OCI-LY1 (cell line): ENCODE data around the gene MMP25.

Experiments
- H2AFZ ChIP-seq: fragments of 200-600 bp; sonication (generic), shearing (Covaris generic); 2 replicates; pipeline ENCODE4 v1.6.0; 2014; ENCODE audit warnings: antibody characterized with exemption, mild to moderate bottlenecking, low read length
- H3F3A ChIP-seq: fragments of 200-600 bp; sonication (generic), shearing (Covaris generic); 2 replicates; pipeline ENCODE4 v1.6.0; 2014; ENCODE audit warnings: mild to moderate bottlenecking, antibody characterized with exemption, low read length, moderate library complexity; ENCODE audit not compliant: insufficient read depth
- H3K27ac ChIP-seq: fragments of 200-600 bp; sonication (generic); 2 replicates; pipeline ENCODE4 v1.5.1; 2014; ENCODE audit warnings: low read length, mixed run types, mild to moderate bottlenecking, low read depth; ENCODE audit not compliant: poor library complexity, severe bottlenecking
- H3K27me3 ChIP-seq: fragments of 200-600 bp; sonication (generic); 2 replicates; pipeline ENCODE4 v1.6.0; 2014; ENCODE audit warnings: antibody characterized with exemption, mild to moderate bottlenecking, low read length, moderate library complexity; ENCODE audit not compliant: insufficient read depth
- H3K36me3 ChIP-seq: fragments of 200-600 bp; sonication (generic); 2 replicates; pipeline ENCODE4 v1.6.1; 2014; ENCODE audit warnings: mild to moderate bottlenecking, antibody characterized with exemption, low read length, moderate library complexity, mixed read lengths; ENCODE audit not compliant: insufficient read depth
- H3K4me1 ChIP-seq: fragments of 200-600 bp; sonication (generic); 2 replicates; pipeline ENCODE4 v1.5.1; 2014; ENCODE audit warnings: mild to moderate bottlenecking, low read length, moderate library complexity; ENCODE audit not compliant: insufficient read depth, severe bottlenecking
- H3K4me2 ChIP-seq: fragments of 200-600 bp; sonication (generic), shearing (Covaris generic); 2 replicates; pipeline ENCODE4 v1.6.1; 2014; ENCODE audit warnings: low read length
- H3K4me3 ChIP-seq: fragments of 200-600 bp; sonication (generic); 2 replicates; pipeline ENCODE4 v1.5.1; 2014; ENCODE audit warnings: low read length, low read depth, mild to moderate bottlenecking, mixed read lengths; ENCODE audit not compliant: poor library complexity, severe bottlenecking
- H3K79me2 ChIP-seq: fragments of 200-600 bp; shearing (Covaris generic); 2 replicates; pipeline ENCODE4 v1.6.1; 2016; ENCODE audit warnings: mixed run types, low read length, mixed read lengths; ENCODE audit not compliant: insufficient read depth
- H3K9ac ChIP-seq: fragments of 200-600 bp; sonication (generic), shearing (Covaris generic); 2 replicates; pipeline ENCODE4 v1.6.1; 2014; ENCODE audit warnings: mild to moderate bottlenecking, low read length, mixed read lengths
- H3K9me2 ChIP-seq: fragments of 200-600 bp; sonication (generic), shearing (Covaris generic); 2 replicates; pipeline ENCODE4 v1.6.1; 2014; ENCODE audit warnings: low read depth, mild to moderate bottlenecking, low read length, mixed read lengths
- H3K9me3 ChIP-seq: fragments of 200-600 bp; shearing (Covaris generic); 2 replicates; pipeline ENCODE4 v1.6.1; 2014; ENCODE audit warnings: low read length, mixed read lengths
- H4K20me1 ChIP-seq: fragments of 200-600 bp; sonication (generic), shearing (Covaris generic); 2 replicates; pipeline ENCODE4 v1.6.0; 2016; ENCODE audit warnings: mild to moderate bottlenecking, low read length; ENCODE audit not compliant: insufficient read depth
- EZH2 ChIP-seq: fragments of 200-600 bp; sonication (generic), shearing (Covaris generic); IDR thresholded peaks from 2 replicates; pipeline ENCODE4 v1.8.0; 2017; ENCODE audit warnings: borderline replicate concordance, mixed run types, mild to moderate bottlenecking, antibody characterized with exemption, low read length, moderate library complexity, mixed read lengths
- TF ChIP-seq, protein P1 (sequence below): fragments of 200-600 bp; sonication (generic), shearing (Covaris generic); IDR thresholded peaks from 2 replicates; pipeline ENCODE4 v1.5.1; 2017; ENCODE audit warnings: mild to moderate bottlenecking, antibody characterized with exemption, low read length, moderate library complexity, mixed read lengths

Gene MMP25

DNA sequence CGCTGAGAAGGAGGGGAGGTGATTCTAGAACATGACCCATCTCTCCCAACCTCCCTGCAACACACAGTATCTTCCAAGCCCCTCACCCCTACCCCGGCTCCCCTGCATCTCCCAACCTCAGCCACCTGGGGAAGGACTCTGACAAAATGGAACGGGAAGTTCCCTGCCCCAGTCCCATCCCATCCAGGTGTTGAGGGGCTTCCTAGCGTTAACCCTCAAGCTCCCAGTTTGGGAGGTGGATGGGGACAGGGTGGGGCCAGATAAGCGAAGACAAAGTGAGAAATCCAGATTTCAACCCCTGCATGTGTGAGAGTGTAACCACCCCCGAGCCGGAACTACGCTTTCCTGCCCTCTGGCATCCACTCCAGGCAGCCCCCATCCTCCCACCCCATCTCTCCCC lies 50.9 kb downstream of the MMP25 start:
- no peaks in the 10 kb centered on the region for H3K9me3 ChIP-seq
- no peak overlapping the region for H3K4me3 ChIP-seq
- H3K27ac ChIP-seq = no peak overlapping the region
- no peaks in the 10 kb centered on the region for H3F3A ChIP-seq
- H3K9ac ChIP-seq = no peak overlapping the region
- peaks cover 32% of the 10 kb centered on the region for H3K4me1 ChIP-seq
- H2AFZ ChIP-seq = no peak overlapping the region
- TF ChIP-seq EZH2 = no peak
- TF ChIP-seq, protein P1, sequence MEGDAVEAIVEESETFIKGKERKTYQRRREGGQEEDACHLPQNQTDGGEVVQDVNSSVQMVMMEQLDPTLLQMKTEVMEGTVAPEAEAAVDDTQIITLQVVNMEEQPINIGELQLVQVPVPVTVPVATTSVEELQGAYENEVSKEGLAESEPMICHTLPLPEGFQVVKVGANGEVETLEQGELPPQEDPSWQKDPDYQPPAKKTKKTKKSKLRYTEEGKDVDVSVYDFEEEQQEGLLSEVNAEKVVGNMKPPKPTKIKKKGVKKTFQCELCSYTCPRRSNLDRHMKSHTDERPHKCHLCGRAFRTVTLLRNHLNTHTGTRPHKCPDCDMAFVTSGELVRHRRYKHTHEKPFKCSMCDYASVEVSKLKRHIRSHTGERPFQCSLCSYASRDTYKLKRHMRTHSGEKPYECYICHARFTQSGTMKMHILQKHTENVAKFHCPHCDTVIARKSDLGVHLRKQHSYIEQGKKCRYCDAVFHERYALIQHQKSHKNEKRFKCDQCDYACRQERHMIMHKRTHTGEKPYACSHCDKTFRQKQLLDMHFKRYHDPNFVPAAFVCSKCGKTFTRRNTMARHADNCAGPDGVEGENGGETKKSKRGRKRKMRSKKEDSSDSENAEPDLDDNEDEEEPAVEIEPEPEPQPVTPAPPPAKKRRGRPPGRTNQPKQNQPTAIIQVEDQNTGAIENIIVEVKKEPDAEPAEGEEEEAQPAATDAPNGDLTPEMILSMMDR = no peak
- H3K9me2 ChIP-seq = no peaks in the 10 kb centered on the region
- no peaks in the 10 kb centered on the region for H4K20me1 ChIP-seq
- H3K4me2 ChIP-seq = no peak overlapping the region
- H3K79me2 ChIP-seq = no peaks in the 10 kb centered on the region
- H3K27me3 ChIP-seq = no peaks in the 10 kb centered on the region
- H3K36me3 ChIP-seq = no peaks in the 10 kb centered on the region

DNA sequence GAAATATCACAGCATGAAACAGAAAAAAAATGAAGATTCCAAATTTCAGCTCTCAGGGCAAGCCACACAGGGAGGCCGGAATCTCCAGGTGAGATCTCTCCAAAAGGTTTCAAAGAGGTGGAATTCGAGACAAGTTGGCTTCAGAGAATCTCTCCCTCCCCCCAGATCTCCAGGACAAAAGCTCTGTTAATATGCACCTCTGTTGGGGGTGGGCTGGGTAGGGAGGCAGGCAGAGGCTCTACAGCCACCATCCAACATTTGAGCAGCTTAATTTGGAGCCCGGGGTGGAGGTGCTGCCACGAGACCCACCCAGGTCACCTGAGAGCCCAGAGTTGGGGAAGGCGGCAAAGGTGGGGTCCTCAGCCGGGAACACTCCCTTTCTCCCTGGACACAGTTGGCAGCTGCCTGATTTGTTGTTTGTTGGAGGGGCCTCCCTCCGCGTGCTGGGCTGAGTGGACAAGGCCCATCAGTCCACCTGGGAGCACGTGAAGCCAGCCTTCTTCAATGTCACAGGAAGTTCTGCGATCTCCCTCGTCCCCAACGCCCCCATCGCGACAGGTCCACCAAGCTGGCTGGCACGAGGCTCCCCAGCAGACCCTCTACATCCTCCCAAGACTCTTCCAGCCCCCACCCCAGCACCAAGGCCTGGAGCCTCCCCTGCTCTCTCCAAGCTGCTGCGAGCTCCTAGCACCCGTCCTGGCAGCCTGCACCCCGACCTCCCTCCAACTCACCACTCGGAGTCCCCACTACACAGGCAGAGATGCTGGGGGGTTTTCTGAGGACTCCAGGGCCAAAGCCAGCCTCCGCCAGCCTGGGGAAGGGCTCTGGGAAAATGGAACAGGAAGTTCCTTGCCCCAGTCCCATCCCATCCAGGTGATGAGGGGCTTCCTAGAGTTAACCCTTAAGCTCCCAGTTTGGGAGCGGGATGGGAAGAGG lies 52.4 kb downstream of the MMP25 start, which contains the start of gene ZSCAN10:
Gene ZSCAN10 (minus strand): TSS at position 836 of the 936 bp plus-strand sequence. CDS start 6,357 bp downstream, outside the sequence.
- H3K9me3 ChIP-seq = no peaks in the 10 kb centered on the region
- H3F3A ChIP-seq = peaks cover 6% of the 10 kb centered on the region; the same call in 1 of the 2 replicates
- H3K36me3 ChIP-seq = no peaks in the 10 kb centered on the region
- TF ChIP-seq EZH2 = no peak
- TF ChIP-seq, protein P1 = no peak
- H3K27ac ChIP-seq = no peak within 1 kb of the TSS
- no peak within 1 kb of the TSS for H3K9ac ChIP-seq
- H3K4me1 ChIP-seq = peaks cover 26% of the 10 kb centered on the region
- H4K20me1 ChIP-seq = no peaks in the 10 kb centered on the region
- H3K4me2 ChIP-seq = peak within 1 kb of the TSS; percentile 56
- no peaks in the 10 kb centered on the region for H3K79me2 ChIP-seq
- no peak within 1 kb of the TSS for H2AFZ ChIP-seq
- H3K4me3 ChIP-seq = peak within 1 kb of the TSS; percentile 41
- H3K9me2 ChIP-seq = no peaks in the 10 kb centered on the region
- no peaks in the 10 kb centered on the region for H3K27me3 ChIP-seq

DNA sequence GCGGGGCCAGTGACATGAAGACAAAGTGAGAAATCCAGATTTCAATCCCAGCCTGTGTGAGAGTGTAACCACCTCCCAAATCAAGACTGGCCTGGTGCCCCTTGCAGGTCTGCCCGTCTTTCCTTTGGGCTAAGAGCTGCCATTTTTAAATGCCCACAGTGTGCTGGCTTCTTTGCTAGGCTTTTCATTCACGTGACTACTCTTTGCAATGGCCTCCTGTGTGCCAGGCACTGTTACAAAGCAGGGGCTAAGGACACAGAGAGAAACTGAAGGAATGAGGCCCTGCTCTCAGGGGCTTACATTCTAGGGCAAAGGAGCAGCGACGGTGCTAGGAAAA lies 53.0 kb downstream of the MMP25 start:
- H3K9ac ChIP-seq = no peak overlapping the region
- H2AFZ ChIP-seq = no peak overlapping the region
- H3K4me3 ChIP-seq = no peak overlapping the region
- H3K9me3 ChIP-seq = no peaks in the 10 kb centered on the region
- H3K4me2 ChIP-seq = no peak overlapping the region
- H3K4me1 ChIP-seq = peaks cover 25% of the 10 kb centered on the region
- no peaks in the 10 kb centered on the region for H3K36me3 ChIP-seq
- H3K9me2 ChIP-seq = no peaks in the 10 kb centered on the region
- H3K27me3 ChIP-seq = no peaks in the 10 kb centered on the region
- TF ChIP-seq, protein P1 = no peak
- TF ChIP-seq EZH2 = no peak
- peaks cover 6% of the 10 kb centered on the region; the same call in 1 of the 2 replicates for H3F3A ChIP-seq
- H4K20me1 ChIP-seq = no peaks in the 10 kb centered on the region
- no peak overlapping the region for H3K27ac ChIP-seq
- H3K79me2 ChIP-seq = no peaks in the 10 kb centered on the region
